B cell (primary cell): ENCODE measurements around the gene MOB3C. TPM values are rescaled to one million over a fixed set of nuclear protein-coding genes. Genes with fewer than 3 reads are reported as not detected.

Experiments
- ATAC-seq: fragments of 200-7000 bp; cut with Tn5 transposase; one replicate; pipeline ENCODE4 v1.10.0; 2021; ENCODE audit warnings: low read depth, mild to moderate bottlenecking, moderate number of reproducible peaks, moderate library complexity
- CTCF ChIA-PET: fragments of 350-600 bp; sonication (Branson Sonifier 250); formaldehyde crosslinking; loops from one replicate; lab custom pipeline; 2021; ENCODE audit warnings: antibody characterized with exemption, inconsistent platforms; lab: Charles Lee
- POLR2A ChIA-PET: fragments of 350-600 bp; sonication (Branson Sonifier 250); formaldehyde crosslinking; loops from one replicate; lab custom pipeline; 2021; ENCODE audit warnings: antibody characterized with exemption; lab: Charles Lee
- DNase-seq: peaks from one replicate; pipeline ENCODE4 v3.0.0; 2013
- H2AFZ ChIP-seq: 2 replicates; pipeline ENCODE4 v1.6.1; 2012; ENCODE audit warnings: mild to moderate bottlenecking, low read depth, low read length; ENCODE audit not compliant: insufficient read depth, poor library complexity, severe bottlenecking
- H3K27ac ChIP-seq, 2 donors: 1 replicate in 1 of 2; 2 replicates in 1 of 2; pipeline ENCODE4 v1.5.1; 2012 to 2013; ENCODE audit warnings: low read length in 2 of 2, mild to moderate bottlenecking in 2 of 2, moderate library complexity in 1 of 2
- H3K27me3 ChIP-seq, 4 experiments: fragments of 200-600 bp in 1 of 4; sonication (generic) in 1 of 4; replicated peaks in 1 of 4; 1 replicate in 2 of 4; 2 replicates in 2 of 4; pipeline versions ENCODE4 v1.6.1 to v1.7.0; 2013 to 2016; ENCODE audit warnings: low read length in 3 of 4, mild to moderate bottlenecking in 2 of 4, mixed read lengths in 1 of 4, moderate library complexity in 1 of 4; ENCODE audit not compliant: insufficient read depth in 4 of 4, control insufficient read depth in 3 of 4; ENCODE audit errors: control extremely low read depth in 1 of 4
- H3K36me3 ChIP-seq, 2 experiments: replicated peaks in 1 of 2; 1 replicate in 1 of 2; 2 replicates in 1 of 2; pipeline versions ENCODE4 v1.6.1 to v1.7.1; 2013; ENCODE audit warnings: low read length in 1 of 2; ENCODE audit not compliant: insufficient read depth in 2 of 2, control insufficient read depth in 1 of 2; ENCODE audit errors: control extremely low read depth in 1 of 2, extremely low read depth in 1 of 2
- H3K4me1 ChIP-seq, 2 donors: fragments of 200-600 bp in 1 of 2; sonication (generic) in 1 of 2; 1 replicate in 1 of 2; 2 replicates in 1 of 2; pipeline versions ENCODE4 v1.5.1 to v1.6.1; 2013 to 2017; ENCODE audit warnings: low read length in 2 of 2; ENCODE audit not compliant: control insufficient read depth in 2 of 2, insufficient read depth in 2 of 2
- H3K4me2 ChIP-seq: replicated peaks from 2 replicates; pipeline ENCODE3; 2012; ENCODE audit warnings: mild to moderate bottlenecking, low read depth, low read length; ENCODE audit not compliant: poor library complexity, severe bottlenecking
- H3K4me3 ChIP-seq, 5 experiments: fragments of 200-600 bp in 1 of 5; sonication (generic) in 1 of 5; 1 replicate in 3 of 5; 2 replicates in 2 of 5; pipeline versions ENCODE4 v1.5.1 to v1.7.0; 2011 to 2016; ENCODE audit warnings: low read length in 4 of 5, mild to moderate bottlenecking in 4 of 5, low read depth in 2 of 5, control low read depth in 1 of 5, moderate library complexity in 1 of 5; ENCODE audit not compliant: insufficient read depth in 1 of 5; ENCODE audit errors: control extremely low read depth in 1 of 5, extremely low read depth in 1 of 5
- H3K79me2 ChIP-seq: fragments of 200-600 bp; sonication (generic); one replicate; pipeline ENCODE4 v1.6.0; 2016; ENCODE audit warnings: low read length; ENCODE audit not compliant: control insufficient read depth, insufficient read depth
- H3K9ac ChIP-seq: fragments of 200-600 bp; sonication (generic); 2 replicates; pipeline ENCODE4 v1.6.1; 2017; ENCODE audit warnings: mild to moderate bottlenecking, low read length, moderate library complexity
- H3K9me3 ChIP-seq, 3 donors: one replicate each; pipeline versions ENCODE4 v1.6.1 to v1.7.1; 2013; ENCODE audit warnings: low read length in 2 of 3; ENCODE audit not compliant: control insufficient read depth in 2 of 3, insufficient read depth in 1 of 3; ENCODE audit errors: control extremely low read depth in 1 of 3
- H4K20me1 ChIP-seq: 2 replicates; pipeline ENCODE4 v1.6.0; 2012; ENCODE audit warnings: mild to moderate bottlenecking, low read length; ENCODE audit not compliant: insufficient read depth, control insufficient read depth, poor library complexity, severe bottlenecking
- H3K27ac Mint-ChIP-seq: one replicate; pipeline ENCODE4 v1.8.0; 2021; ENCODE audit warnings: mixed read lengths
- H3K27me3 Mint-ChIP-seq: one replicate; pipeline ENCODE4 v1.8.0; 2021; ENCODE audit warnings: mixed read lengths
- H3K4me1 Mint-ChIP-seq: one replicate; pipeline ENCODE4 v1.8.0; 2021; ENCODE audit warnings: mixed read lengths
- H3K4me3 Mint-ChIP-seq: one replicate; pipeline ENCODE4 v1.8.0; 2021; ENCODE audit warnings: mixed read lengths
- H3K9me3 Mint-ChIP-seq: one replicate; pipeline ENCODE4 v1.8.0; 2022; ENCODE audit warnings: mixed read lengths; ENCODE audit not compliant: insufficient read depth
- EZH2 ChIP-seq: IDR thresholded peaks from 2 replicates; pipeline ENCODE4 v1.6.1; 2012; ENCODE audit warnings: borderline replicate concordance, low read depth, mild to moderate bottlenecking, moderate library complexity, low read length; ENCODE audit not compliant: insufficient read depth, poor library complexity, severe bottlenecking
- WGBS: methylation state at CpG from one replicate; pipeline ENCODE4 v1.1.5; 2013; ENCODE audit warnings: missing lambda C conversion rate; ENCODE audit not compliant: insufficient coverage; 5-methylcytosine and 5-hydroxymethylcytosine counted together
- intact Hi-C: fragments of 100-400 bp; cut with micrococcal nuclease; formaldehyde crosslinking; loops from one replicate; pipeline ENCODE4 v1.10.0; 2022
- polyA plus RNA-seq: library from polyadenylated mRNA; depleted of rRNA; stranded (reverse); fragments of >200 nt; gene quantifications from 2 replicates; pipeline ENCODE4 v1.2.3, GENCODE V29; 2012
- total RNA-seq, 2 donors: library from RNA; stranded (reverse); fragments of 120-200 nt in 1 of 2; gene quantifications; 1 replicate in 1 of 2; 2 replicates in 1 of 2; pipeline versions ENCODE4 v1.2.3 to v1.2.4, GENCODE V29; 2013 to 2022
- TF ChIP-seq, protein P1 (sequence below): fragments of 200-600 bp; IDR thresholded peaks from one replicate; pipeline ENCODE4 v1.8.0; 2022; ENCODE audit warnings: antibody characterized with exemption, mild to moderate bottlenecking

The MOB3C gene
- total and polyA plus RNA-seq, 2 donors (not counting 1 experiment from before 2014, with no cell fraction given): 18.9 to 19.2 TPM

DNA sequence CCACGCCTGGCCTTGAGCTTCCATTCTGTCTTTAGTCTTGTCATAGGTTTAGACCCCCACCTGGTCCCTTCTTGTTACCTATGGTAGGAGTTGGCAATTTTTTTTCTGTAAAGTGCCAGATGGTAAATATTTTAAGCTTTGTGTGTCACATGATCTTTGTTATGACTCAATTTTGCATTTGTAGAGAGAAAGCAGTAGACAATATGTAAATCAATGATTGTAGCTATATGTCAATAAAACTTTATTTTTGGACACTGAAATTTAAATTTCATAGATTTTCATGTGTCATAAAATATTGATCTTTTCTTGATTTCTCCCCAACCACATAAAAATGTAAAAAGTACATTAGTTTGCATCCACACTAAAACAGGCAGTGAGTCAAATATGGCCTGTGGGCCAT is 20.6 kb downstream of the MOB3C start:
- no peaks in the 10 kb centered on the region for H3K27me3 ChIP-seq
- intact Hi-C loops: no loop called here

GRCh38 chr1:46595127-46595526 is 21.5 kb downstream of the MOB3C start:
- peaks cover 22% of the 10 kb centered on the region for H3K4me1 Mint-ChIP-seq
- no peaks in the 10 kb centered on the region for H3K9me3 Mint-ChIP-seq
- no peak overlapping the region for H3K9ac ChIP-seq
- no peak overlapping the region for H3K4me3 ChIP-seq
- no peak overlapping the region for H3K27ac ChIP-seq
- H3K79me2 ChIP-seq: no peaks in the 10 kb centered on the region
- H2AFZ ChIP-seq: no peak overlapping the region
- H3K4me1 ChIP-seq: peaks cover 7 to 9% of the 10 kb centered on the region in 2 donors
- H3K27me3 ChIP-seq: no peaks in the 10 kb centered on the region
- no peaks in the 10 kb centered on the region for H3K9me3 ChIP-seq
- no peaks in the 10 kb centered on the region for H4K20me1 ChIP-seq
- peaks cover 0 to 38% of the 10 kb centered on the region in 2 experiments for H3K36me3 ChIP-seq
- ChIA-PET CTCF (no interaction called here), POLR2A (no interaction called here)
- H3K27me3 Mint-ChIP-seq: no peaks in the 10 kb centered on the region
- DNase-seq: no peak
- peak overlapping the region; percentile 35 for H3K27ac Mint-ChIP-seq
- TF ChIP-seq, protein P1, sequence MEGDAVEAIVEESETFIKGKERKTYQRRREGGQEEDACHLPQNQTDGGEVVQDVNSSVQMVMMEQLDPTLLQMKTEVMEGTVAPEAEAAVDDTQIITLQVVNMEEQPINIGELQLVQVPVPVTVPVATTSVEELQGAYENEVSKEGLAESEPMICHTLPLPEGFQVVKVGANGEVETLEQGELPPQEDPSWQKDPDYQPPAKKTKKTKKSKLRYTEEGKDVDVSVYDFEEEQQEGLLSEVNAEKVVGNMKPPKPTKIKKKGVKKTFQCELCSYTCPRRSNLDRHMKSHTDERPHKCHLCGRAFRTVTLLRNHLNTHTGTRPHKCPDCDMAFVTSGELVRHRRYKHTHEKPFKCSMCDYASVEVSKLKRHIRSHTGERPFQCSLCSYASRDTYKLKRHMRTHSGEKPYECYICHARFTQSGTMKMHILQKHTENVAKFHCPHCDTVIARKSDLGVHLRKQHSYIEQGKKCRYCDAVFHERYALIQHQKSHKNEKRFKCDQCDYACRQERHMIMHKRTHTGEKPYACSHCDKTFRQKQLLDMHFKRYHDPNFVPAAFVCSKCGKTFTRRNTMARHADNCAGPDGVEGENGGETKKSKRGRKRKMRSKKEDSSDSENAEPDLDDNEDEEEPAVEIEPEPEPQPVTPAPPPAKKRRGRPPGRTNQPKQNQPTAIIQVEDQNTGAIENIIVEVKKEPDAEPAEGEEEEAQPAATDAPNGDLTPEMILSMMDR: no peak
- TF ChIP-seq EZH2: no peak
- H3K4me3 Mint-ChIP-seq: no peak overlapping the region
- no peak for ATAC-seq
- intact Hi-C loops: no loop called here
- 6% methylated on average over 2 of the region's 3 CpGs for WGBS
- no peak overlapping the region for H3K4me2 ChIP-seq

More for the DNA sequence above, 20.6 kb downstream of the MOB3C start:
- no peak overlapping the region for H3K4me3 ChIP-seq
- peaks cover 7 to 9% of the 10 kb centered on the region in 2 donors for H3K4me1 ChIP-seq
- Mint-ChIP-seq H3K4me1 (peaks cover 22% of the 10 kb centered on the region), H3K27me3 (no peaks in the 10 kb centered on the region), H3K27ac (no peak overlapping the region), H3K9me3 (no peaks in the 10 kb centered on the region), H3K4me3 (no peak overlapping the region)
- no peak for TF ChIP-seq EZH2
- TF ChIP-seq, protein P1: no peak
- no peak overlapping the region for H3K9ac ChIP-seq
- H3K79me2 ChIP-seq: no peaks in the 10 kb centered on the region
- H2AFZ ChIP-seq: no peak overlapping the region
- H3K4me2 ChIP-seq: no peak overlapping the region
- ATAC-seq (no peak), DNase-seq (no peak)
- no peak overlapping the region for H3K27ac ChIP-seq
- 83% methylated on average over 1 of the region's 1 CpG for WGBS
- peaks cover 0 to 30% of the 10 kb centered on the region in 2 experiments for H3K36me3 ChIP-seq
- CTCF ChIA-PET: interaction anchor here (1.0 kb wide), 1 partner anchor 9 kb away, joined by 3 read pairs; no protein-coding TSS in a partner anchor
- H4K20me1 ChIP-seq: no peaks in the 10 kb centered on the region
- H3K9me3 ChIP-seq: no peaks in the 10 kb centered on the region
- POLR2A ChIA-PET: interaction anchor here (0.6 kb wide), 1 partner anchor 16 kb away, joined by 3 read pairs; no protein-coding TSS in a partner anchor
